HG03354 (cell line): ENCODE data around the gene GREB1.
"Not testable (repeated sequence)": the region's sequence is repeated elsewhere in the genome, so short reads cannot be mapped to it uniquely, and the experiment has no call there.

Source experiments
- ATAC-seq: cut with Tn5 transposase; IDR thresholded peaks from one replicate; pipeline ENCODE4 v1.9.1; 2021; ENCODE audit warnings: mild to moderate bottlenecking; ENCODE audit not compliant: unreplicated experiment, poor library complexity, severe bottlenecking

GREB1 gene

DNA sequence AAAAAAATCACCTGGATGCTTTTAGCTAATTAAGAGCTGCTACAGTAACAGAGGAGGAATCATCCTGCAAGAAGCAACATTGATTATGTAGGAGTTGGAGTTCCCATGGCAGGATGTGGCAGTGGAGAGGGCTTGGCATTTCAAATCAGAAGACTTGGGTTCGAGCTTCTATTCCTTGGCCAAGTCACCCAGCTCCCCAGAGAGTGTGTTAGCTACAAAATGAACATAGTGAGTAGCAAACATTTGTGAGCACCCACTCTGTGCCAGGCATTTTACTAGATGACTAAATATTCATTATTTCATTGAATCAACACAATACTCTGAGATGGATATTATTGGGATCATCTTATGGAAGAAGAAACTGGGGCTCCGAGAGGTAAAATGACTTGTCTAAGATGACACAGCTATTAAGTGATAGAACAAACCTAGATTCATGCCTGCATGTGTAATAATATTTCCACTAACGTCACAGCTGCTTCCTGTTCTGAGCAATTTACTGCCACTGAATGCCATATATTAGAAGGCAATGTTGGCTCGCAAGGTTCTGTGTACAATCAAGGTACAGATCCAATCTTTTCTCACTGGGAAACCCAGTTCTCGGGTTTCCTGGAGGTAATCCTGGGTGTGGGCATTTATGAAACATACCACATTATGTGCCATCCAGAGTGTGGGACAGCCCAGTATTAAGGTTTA, 118.2 kb downstream of the GREB1 start:
- no peak for ATAC-seq

GRCh38 chr2:11652553-11652952, 118.7 kb downstream of the GREB1 start:
- no peak for ATAC-seq

DNA sequence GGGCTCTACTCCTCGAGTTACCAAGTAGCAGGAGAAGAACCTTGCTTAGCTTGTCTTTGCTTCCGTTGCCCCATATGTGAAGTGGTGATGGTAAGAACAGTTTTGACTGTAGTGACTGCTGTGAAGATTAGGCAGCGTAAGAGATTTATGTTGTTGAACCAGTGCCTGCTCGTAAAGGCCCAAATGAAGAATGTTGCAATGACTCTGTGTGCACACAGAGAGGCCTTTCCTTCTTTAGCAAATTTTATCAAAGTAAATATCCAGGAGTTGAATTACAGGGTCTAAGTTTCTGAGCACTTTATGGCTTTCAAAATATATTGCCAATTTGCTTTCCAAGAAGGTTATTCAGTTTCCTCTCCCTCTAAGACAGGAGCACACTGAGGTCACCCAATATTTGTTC, 121.7 kb downstream of the GREB1 start:
- no peak for ATAC-seq

GRCh38 chr2:11656252-11656651, 122.4 kb downstream of the GREB1 start:
- no peak for ATAC-seq

DNA sequence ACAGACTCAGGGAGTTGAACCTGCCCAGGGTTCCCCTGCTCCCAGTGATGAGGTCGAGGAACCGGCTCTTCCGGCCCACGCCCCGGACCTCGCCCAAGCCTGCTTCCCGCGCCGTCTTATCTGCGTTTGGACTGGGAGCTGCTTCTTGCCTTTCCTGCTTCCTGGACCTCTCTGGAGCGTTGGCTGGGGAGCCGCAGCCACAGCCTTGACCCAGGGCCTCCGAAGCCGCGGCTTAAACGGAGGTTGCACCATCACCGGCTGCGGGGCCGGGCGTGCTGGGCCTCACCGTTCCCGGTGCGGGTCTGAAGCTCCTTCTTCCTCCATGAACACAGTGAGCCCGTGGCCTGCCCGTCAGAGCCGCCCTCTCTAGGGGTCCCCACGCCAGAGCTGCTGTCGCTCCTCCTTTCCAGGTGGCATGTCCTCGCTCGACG, 122.8 kb downstream of the GREB1 start:
- ATAC-seq = no peak

DNA sequence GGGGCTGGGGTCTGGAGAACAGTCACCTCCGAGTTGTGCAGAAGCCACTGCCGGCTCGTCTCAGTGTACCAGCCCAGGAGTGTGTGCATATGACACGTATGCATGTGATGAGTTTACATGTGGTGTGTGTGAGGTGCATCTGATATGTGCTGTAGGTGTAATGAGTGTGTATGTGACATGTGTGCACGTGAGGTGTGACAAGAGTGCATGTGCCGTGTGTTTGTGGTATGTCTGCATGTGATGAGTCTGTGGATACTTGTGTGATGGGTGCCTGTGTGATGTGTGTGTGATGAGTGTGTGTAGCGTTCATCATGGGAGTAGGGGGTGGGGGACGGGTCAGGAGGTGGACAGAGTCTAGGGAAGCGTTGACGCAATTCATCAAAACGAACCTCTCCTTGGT, 123.3 kb downstream of the GREB1 start:
- ATAC-seq = no peak

- no peak for ATAC-seq
These were observed 123.8 kb downstream of the GREB1 start for GRCh38 chr2:11657646-11658045.

DNA sequence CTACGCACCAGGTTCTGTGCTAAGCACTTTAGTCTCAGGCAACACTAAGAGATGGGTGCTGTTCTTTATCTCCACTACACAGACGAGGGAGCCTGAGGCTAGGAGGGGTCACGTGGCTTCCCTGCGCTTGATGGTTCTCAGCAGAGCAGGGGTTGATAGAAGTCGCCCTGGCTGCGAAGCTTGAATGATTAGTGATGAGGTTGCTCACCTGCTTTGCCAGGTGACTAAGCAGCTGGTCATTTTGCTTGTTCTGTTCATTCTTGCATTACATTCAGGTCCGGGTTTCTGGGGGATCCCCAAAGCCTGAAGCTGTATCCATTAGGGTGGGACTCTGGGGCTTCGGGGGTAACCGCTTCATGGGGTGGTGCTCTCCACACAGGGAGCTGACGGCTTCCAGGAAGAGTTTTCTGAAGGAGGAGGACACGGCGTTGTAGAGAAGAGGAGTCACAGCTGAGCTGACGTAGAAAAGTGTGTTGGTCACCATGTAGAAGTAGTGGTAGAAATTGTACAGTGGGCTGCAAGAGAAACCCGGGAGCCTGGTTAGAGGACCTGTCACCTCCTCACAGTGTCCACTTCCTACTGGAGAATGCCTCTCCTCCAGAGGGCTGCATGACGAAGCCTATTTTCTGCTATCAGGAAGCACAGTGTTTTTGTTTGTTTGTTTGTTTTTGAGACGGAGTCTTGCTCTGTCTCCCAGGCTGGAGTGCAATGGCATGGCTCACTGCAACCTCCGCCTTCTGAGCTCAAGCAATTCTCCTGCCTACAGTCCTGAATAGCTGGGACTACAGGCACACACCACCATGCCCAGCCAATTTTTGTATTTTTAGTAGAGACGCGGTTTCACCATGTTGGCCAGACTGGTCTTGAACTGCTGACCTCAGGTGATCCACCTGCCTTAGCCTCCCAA, 124.6 kb downstream of the GREB1 start:
- ATAC-seq = no peak

- ATAC-seq = no peak
These were observed 125.2 kb downstream of the GREB1 start for GRCh38 chr2:11659115-11659475.

GRCh38 chr2:11659851-11660250, 126.0 kb downstream of the GREB1 start:
- ATAC-seq = no peak

- not testable (repeated sequence) for ATAC-seq
These were observed 126.6 kb downstream of the GREB1 start for GRCh38 chr2:11660396-11660795.

DNA sequence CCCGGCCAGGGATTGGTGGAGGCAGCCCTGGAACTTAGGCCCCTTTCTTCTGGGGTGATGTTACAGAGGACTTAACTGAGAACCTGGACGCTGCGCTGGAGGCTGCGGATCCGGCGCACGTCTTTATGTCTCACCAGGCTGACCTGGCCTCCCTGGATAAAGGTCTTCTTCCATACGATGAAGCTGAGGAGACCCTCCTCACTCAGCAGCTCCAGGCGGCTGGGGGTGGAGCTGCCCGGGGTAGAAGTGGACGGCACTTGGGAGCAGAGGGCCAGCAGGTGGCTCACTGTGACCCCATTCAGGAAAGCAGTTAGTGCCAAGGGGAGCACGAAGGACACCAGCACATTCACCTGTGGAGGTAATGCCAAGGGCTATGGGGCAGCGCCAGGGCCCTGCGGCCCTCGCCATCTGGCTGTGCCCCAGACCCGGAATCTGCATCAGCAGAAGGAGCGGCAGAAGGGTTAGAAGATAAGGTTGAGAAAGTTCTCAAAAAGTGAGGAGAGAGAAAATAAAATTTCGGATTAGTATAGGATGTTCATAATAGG, 128.1 kb downstream of the GREB1 start:
- no peak for ATAC-seq

DNA sequence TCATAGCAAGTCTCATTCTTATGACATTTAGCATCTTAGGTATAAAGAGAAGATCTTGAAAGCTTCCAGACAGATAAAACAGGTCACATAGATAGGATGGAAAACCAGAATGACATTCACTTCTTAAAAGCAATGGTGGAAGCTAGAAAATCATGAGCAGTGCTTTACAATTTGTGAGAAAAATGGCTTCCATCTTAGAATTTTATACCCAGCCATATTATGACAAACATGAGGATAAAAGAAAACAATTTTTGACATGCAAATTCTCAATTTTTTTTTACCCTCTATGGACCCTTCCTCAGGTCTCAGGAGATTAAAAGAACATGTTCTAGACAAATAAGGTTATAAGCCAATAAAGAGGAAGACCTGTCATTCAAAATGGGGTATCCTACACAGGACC, 129.0 kb downstream of the GREB1 start:
- no peak for ATAC-seq

GRCh38 chr2:11663427-11663826, 129.6 kb downstream of the GREB1 start:
- ATAC-seq = no peak

DNA sequence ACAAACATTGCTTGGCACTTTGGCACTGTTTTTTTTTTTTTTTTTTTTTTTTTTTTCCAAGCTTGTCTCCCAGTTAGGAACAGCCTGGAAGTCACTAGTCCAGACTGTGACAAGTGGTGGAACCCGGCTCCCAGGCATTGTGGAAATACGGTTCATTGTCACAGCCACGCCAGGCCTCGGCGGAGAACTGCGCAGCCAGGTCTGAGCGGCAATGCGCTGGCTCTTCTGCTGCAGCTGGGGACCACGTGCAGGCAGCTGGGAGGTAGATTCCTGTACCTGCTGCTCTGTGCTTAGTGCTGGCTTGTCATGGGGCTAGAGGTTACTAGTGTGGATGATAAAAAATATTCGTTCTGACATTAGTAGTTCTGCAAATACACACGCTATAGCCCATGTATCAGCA, 131.2 kb downstream of the GREB1 start:
- ATAC-seq = no peak

GRCh38 chr2:11665510-11666362, 131.9 kb downstream of the GREB1 start:
- ATAC-seq = no peak

- no peak for ATAC-seq
These were observed 133.3 kb downstream of the GREB1 start for GRCh38 chr2:11667194-11667593.

GRCh38 chr2:11667866-11668637, 134.2 kb downstream of the GREB1 start:
- ATAC-seq = no peak
